ENCODE data around the gene UST. TPM values are rescaled to one million over a fixed set of nuclear protein-coding genes. Genes with fewer than 3 reads are reported as not detected.
"Not testable (repeated sequence)": the region's sequence is repeated elsewhere in the genome, so short reads cannot be mapped to it uniquely, and the experiment has no call there.

Gene UST
- total RNA-seq, 1 donor from 2014 or later: 5.2 TPM

DNA sequence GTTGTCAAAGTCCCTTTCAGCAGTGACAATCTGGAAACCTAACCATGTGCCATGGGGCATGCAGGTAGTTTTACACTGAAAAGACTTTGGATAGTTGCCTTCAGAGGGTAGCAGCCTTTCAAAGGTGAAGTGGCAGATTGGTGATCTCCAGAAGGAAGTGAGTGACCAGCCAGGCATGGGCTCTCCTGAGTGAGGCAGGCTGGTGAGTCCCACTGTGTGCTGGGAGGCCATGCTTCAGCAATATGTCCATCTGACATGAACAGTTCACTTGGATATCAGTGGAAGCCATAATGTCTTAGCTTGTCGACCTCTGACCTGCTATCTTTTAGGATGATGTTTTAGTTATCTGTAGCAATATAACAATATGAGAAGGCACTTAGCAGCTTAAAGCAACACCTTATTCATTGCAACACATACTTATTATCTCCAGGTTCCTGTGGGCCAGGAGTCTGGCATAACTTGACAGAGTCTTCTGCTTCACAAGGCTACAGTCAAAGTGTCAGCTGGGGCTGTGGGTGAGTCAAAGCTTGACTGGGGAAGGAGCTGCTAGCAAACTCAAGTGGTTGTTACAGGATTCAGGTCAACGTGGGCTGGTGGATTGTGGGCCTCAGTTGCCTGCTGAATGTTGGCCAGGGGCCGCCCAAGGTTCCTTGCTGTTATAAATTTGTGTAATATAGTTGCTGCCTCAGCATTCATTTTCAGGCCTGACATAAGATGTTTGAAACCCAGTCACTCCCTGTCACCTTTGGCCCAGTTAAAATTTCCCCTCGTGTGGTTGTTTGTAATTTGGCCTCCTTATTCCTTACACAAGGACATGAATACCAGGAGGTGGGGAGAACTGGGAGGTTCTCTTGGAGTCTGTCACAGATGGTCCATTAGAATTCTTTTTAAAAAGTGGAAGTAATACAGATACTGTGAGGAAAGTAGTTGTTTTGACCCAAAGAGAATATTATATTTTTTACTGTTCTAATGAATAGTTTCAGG lies 100.2 kb downstream of the UST start:
- DNase-seq (ENCODE audit: low read depth): no peak
- no peaks in the 10 kb centered on the region for H3K36me3 ChIP-seq (ENCODE audit: control insufficient read depth, insufficient read depth, low read length)
- no peak overlapping the region for H3K4me3 ChIP-seq (ENCODE audit: low read depth, low read length)
- H3K27me3 ChIP-seq (ENCODE audit: control insufficient read depth, insufficient read depth, low read length): no peaks in the 10 kb centered on the region
- TF ChIP-seq, protein P1, sequence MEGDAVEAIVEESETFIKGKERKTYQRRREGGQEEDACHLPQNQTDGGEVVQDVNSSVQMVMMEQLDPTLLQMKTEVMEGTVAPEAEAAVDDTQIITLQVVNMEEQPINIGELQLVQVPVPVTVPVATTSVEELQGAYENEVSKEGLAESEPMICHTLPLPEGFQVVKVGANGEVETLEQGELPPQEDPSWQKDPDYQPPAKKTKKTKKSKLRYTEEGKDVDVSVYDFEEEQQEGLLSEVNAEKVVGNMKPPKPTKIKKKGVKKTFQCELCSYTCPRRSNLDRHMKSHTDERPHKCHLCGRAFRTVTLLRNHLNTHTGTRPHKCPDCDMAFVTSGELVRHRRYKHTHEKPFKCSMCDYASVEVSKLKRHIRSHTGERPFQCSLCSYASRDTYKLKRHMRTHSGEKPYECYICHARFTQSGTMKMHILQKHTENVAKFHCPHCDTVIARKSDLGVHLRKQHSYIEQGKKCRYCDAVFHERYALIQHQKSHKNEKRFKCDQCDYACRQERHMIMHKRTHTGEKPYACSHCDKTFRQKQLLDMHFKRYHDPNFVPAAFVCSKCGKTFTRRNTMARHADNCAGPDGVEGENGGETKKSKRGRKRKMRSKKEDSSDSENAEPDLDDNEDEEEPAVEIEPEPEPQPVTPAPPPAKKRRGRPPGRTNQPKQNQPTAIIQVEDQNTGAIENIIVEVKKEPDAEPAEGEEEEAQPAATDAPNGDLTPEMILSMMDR (IDR thresholded peaks at IDR 0.05; ENCODE audit: insufficient read depth, low read length, poor library complexity, severe bottlenecking): no peak

- Histone ChIP-seq H3K36me3 (ENCODE audit: control insufficient read depth, insufficient read depth, low read length) (no peaks in the 10 kb centered on the region), H3K4me3 (ENCODE audit: low read depth, low read length) (no peak overlapping the region), H3K27me3 (ENCODE audit: control insufficient read depth, insufficient read depth, low read length) (no peaks in the 10 kb centered on the region)
- TF ChIP-seq, protein P1 (IDR thresholded peaks at IDR 0.05; ENCODE audit: insufficient read depth, low read length, poor library complexity, severe bottlenecking): no peak
- DNase-seq (ENCODE audit: low read depth): no peak
Observed at GRCh38 chr6:148848915-148849314, 102.1 kb downstream of the UST start.

- not testable (repeated sequence) for DNase-seq (ENCODE audit: low read depth); H3K27me3 ChIP-seq (ENCODE audit: control insufficient read depth, insufficient read depth, low read length); H3K36me3 ChIP-seq (ENCODE audit: control insufficient read depth, insufficient read depth, low read length); H3K4me3 ChIP-seq (ENCODE audit: low read depth, low read length)
Observed at GRCh38 chr6:148849449-148849848, 102.6 kb downstream of the UST start.

DNA sequence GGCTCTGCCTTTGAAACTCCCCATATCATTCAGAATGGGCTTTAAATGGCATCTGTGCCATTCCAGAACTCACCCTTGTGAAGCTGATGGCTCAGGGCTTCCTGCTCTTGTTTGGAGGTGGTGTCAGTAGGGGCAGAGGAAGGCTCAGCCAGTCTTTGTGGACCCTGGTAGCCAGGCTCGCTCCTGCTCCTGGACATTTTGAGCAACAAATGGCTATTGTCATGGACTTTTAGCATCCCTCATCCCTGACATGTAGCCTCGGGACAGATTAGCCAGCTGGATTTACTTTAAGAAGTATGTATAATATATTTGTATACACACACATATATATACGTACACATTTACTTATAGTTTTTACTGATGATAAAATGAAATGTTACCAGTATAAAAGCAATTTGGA lies 104.1 kb downstream of the UST start:
- TF ChIP-seq, protein P1 (IDR thresholded peaks at IDR 0.05; ENCODE audit: insufficient read depth, low read length, poor library complexity, severe bottlenecking): no peak
- no peak for DNase-seq (ENCODE audit: low read depth)
- Histone ChIP-seq H3K4me3 (ENCODE audit: low read depth, low read length) (no peak overlapping the region), H3K27me3 (ENCODE audit: control insufficient read depth, insufficient read depth, low read length) (no peaks in the 10 kb centered on the region), H3K36me3 (ENCODE audit: control insufficient read depth, insufficient read depth, low read length) (no peaks in the 10 kb centered on the region)

GRCh38 chr6:148851683-148852556 lies 105.1 kb downstream of the UST start:
- TF ChIP-seq, protein P1 (IDR thresholded peaks at IDR 0.05; ENCODE audit: insufficient read depth, low read length, poor library complexity, severe bottlenecking): no peak
- DNase-seq (ENCODE audit: low read depth): no peak
- H3K27me3 ChIP-seq (ENCODE audit: control insufficient read depth, insufficient read depth, low read length): no peaks in the 10 kb centered on the region
- H3K36me3 ChIP-seq (ENCODE audit: control insufficient read depth, insufficient read depth, low read length): no peaks in the 10 kb centered on the region
- no peak overlapping the region for H3K4me3 ChIP-seq (ENCODE audit: low read depth, low read length)

- TF ChIP-seq, protein P1 (IDR thresholded peaks at IDR 0.05; ENCODE audit: insufficient read depth, low read length, poor library complexity, severe bottlenecking): no peak
- Histone ChIP-seq H3K27me3 (ENCODE audit: control insufficient read depth, insufficient read depth, low read length) (no peaks in the 10 kb centered on the region), H3K36me3 (ENCODE audit: control insufficient read depth, insufficient read depth, low read length) (no peaks in the 10 kb centered on the region), H3K4me3 (ENCODE audit: low read depth, low read length) (no peak overlapping the region)
- DNase-seq (ENCODE audit: low read depth): no peak
Observed at GRCh38 chr6:148852688-148853087, 105.9 kb downstream of the UST start.

- not testable (repeated sequence) for DNase-seq (ENCODE audit: low read depth); H3K27me3 ChIP-seq (ENCODE audit: control insufficient read depth, insufficient read depth, low read length); H3K4me3 ChIP-seq (ENCODE audit: low read depth, low read length); H3K36me3 ChIP-seq (ENCODE audit: control insufficient read depth, insufficient read depth, low read length)
Observed at GRCh38 chr6:148853113-148853512, 106.3 kb downstream of the UST start.
